Kasumi-1 (cell line): Measurements from ENCODE around the gene EML4.

Experiments
- DNase-seq, 2 experiments: peaks; one replicate each; lab custom pipeline; 2025; lab: John Stamatoyannopoulos, UW

Gene EML4

DNA sequence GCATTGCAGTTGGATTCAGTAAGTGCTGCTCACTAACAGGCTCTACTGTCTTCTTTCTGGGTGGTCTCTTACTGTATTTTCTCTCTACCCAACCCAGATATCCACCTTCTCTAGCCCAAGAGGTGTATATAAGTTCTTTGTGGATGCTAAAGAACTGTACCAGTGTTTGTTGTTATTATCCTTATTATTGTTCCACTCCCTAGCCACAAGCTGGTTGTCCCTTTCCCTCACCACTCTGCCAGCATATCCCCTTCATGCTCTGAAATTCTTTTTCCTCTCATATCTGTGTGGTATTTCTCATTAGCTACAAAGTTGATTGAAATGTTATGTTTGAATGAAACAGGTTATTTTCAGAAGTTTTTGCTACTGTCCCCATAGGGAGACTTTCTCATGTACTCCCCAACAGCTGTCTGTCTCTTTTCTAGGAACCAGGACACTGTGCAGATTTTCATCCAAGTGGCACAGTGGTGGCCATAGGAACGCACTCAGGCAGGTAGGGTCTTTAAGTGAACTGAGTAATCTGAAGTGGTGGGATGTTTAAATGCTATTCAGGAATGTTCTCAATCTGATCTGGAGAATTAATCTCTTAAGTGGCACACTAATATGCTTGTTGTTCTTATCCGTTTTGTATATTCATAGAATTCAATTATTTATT is 135.0 kb downstream of the EML4 start:
- no peak for DNase-seq

GRCh38 chr2:42307180-42307579 is 138.0 kb downstream of the EML4 start:
- DNase-seq, result no peak

DNA sequence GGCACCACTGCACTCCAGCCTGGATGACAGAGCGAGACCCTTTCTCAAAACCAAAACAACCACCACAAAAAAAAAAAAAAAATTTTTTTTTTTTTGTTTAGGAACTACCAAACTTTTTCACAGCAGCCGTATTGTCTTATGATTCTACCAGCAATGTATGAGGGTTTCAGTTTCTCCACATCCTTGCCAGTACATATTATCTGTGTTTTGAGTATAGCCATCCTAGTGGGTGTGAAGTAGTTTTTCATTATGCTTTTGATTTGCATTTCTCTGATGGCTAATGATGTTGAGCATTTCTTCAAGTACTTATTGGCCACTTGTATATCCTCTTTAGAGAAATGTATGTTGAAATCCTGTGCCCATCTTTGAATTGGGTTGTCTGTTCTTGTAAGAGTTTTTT is 140.2 kb downstream of the EML4 start:
- no peak for DNase-seq

- DNase-seq, result no peak
Observed at GRCh38 chr2:42310007-42310515, 140.9 kb downstream of the EML4 start.

DNA sequence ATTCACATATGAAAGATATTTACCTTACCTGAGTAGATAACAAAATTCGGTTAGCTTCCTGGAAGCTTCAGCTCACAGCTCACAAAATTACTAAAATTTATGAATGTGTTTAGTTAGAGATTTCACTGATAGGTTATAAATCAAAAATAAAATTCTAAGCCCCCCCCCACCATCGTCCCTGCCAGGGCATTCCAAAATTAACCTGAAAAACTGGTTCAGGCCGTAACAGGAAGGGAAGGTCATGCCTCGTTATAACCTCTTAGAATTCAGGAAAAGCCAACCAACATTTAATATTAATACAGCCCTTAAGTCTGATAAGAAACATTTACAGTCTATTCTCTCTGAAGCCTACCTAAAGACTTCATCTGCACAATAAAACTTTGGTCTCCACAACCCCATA is 143.0 kb downstream of the EML4 start:
- no peak for DNase-seq

GRCh38 chr2:42314892-42315468 is 145.8 kb downstream of the EML4 start:
- DNase-seq, result peak; percentile 9 to 23

GRCh38 chr2:42315844-42316470 is 146.8 kb downstream of the EML4 start:
- DNase-seq, result no peak

GRCh38 chr2:42316910-42317309 is 147.8 kb downstream of the EML4 start:
- no peak for DNase-seq

DNA sequence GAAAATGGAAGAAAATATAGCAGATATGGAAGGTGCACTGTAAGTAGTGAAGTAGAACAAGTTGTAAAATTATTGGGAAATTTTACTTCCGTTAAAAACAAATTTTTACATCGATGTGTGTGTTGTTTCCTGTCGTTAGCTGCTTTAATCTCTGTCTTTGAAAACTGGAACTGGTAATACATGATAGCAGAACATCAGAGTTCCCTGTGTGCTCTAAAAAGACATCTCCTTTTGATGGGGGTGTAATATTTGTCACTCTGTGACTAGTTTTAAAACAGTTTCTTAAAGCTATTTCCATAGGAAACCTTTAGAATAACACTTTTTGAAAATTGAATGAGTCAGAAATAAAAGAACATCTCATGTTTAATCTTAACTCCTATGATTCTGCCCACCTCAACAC is 148.3 kb downstream of the EML4 start:
- DNase-seq, result no peak

DNA sequence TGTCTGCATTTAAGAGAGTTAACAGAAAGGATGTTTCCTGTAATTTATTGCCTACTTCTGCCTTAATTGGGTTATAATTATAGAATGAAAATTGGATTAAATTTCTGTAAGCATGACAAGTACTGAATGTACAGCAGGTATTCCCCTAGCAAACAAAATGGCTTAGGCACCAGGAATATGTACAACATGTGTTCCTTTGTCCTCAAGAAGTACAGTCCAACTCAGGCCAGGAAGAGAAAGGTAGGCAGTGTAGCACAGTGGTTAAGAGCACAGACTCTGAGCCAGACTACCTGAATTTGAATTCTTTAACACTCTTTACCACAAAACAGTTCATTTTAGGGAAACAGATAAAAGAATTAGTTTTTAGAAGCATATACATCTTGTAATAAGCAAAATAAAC is 148.8 kb downstream of the EML4 start:
- no peak for DNase-seq

DNA sequence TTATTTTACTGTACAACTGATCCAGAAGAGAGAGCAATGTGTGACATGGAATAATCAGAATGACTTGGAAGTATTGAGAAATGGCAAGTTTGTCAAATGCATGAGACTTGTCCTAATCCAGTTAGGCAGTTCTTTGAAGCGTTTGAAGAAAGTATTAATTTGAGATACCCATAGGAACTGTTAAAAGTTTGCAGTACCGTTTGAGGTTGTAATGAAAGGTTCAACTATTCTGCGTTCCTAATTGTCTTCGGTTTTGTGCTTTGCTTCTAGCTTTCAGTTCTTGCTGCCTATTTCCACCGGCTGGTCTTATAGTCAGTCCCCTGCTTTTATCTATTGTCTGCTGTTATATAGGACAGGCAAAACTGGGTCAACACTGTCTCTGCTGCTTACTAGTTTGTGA is 150.1 kb downstream of the EML4 start:
- no peak for DNase-seq

DNA sequence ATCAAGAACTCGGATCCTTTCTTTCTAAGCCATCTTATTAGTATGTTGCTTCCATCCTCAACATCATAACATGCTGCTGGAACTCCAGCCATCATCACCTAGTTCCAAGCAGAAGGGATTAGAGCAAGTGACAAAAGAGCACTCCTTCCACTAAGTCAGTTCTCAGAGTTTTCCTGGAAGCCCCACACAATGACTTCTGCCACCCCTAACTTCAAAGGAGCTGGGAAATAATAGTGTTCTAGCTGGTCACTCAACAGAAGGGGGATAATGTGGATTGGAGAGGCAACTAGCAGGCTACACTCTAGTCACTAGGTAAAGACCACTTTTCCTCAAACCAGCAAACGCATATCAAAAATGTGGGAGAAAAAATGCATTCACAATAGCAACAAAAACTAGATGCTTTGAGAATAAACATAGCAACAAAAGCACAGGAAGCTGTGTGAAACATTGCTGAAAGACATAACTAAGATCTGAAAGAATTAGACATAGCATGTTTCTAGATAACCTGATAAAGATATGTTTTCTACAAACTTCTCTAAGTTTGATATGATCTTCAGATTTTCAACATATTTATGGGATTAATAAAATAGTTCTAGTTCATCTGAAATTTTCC is 152.4 kb downstream of the EML4 start:
- no peak for DNase-seq

GRCh38 chr2:42324244-42324643 is 155.1 kb downstream of the EML4 start:
- DNase-seq, result no peak

GRCh38 chr2:42324949-42325348 is 155.8 kb downstream of the EML4 start:
- no peak for DNase-seq

DNA sequence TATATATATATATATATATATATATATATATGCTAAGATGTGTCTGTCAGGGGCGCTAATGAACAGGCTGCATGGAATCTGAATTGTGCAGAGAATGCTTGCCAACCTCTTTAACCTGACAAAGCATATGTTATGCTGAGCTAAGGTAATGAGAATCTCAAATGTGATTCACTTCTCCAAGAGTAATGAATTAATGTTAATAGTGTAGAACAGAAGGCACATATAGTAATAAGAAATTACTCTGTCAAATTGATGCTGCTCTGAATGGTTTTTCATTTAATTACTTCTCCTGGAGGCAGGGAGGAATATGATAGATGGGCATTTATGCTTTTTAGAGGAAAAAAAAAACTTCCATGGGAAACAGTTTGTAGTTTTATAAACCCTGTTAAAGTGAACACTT is 156.5 kb downstream of the EML4 start:
- DNase-seq, result no peak

DNA sequence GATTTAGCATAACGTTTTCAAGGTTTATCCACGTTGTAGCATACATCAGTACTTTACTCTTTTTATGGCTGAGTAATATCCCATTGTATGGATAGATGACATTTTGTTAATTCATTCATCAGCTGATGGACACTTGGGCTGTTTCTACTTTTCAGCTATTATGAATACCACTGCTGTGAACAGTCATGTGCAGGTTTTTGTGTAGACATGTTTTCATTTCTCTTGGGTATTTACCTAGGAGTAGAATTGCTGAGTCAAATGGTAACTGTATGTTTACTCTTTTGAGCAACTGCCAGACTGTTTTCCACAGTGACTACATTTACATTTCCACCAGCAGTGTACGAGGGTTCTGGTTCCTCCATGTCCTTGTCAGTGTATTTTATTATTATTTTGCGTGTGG is 158.0 kb downstream of the EML4 start:
- no peak for DNase-seq

DNA sequence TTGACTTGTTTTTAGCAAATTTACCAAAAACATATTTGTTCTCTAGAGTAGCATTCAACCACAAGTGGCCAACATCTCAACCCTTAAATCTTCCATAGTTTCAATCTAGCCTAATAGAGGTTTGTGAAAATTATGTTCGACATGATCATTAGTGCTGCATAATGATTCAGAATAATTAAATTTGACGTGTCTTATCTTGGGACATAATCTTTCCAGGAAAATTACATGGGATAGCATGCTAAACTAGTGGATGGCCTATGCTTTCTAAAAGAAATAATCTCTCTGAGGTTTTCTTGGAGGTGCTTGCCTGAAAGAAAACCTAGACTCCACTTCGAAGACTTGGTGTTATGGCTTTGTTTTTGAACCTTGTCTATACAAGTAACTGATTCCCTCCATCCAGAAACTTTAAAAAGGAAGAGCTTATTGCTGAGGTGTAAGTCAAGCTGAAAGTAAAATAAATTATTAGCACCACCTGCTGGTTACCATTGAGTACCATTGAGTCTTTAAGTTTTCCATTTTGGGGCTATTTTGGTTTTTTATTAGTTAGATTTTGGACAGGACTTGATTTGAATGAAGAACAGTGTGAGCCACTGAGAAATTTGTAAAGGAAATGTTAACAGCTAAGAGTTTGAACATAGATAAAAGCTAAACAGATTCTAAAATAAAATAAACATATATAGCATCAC is 159.1 kb downstream of the EML4 start:
- peak; percentile 56 to 69 for DNase-seq

DNA sequence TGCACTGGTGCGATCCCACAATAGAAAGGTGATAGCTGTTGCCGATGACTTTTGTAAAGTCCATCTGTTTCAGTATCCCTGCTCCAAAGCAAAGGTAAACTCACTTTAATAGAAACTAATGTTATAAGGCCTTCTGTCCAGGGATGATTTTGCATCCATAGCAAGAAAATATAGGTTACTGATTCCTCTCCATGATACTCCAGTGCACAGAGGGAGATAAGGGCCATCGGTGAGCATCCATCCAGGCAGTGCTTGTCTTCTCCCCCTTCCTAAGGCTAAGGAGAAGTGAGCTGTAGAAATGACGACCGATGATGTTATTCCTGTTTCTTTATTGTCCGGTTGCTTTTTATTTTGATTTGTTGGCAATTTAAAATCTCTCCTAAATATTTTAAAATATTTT is 159.8 kb downstream of the EML4 start:
- DNase-seq, result no peak

DNA sequence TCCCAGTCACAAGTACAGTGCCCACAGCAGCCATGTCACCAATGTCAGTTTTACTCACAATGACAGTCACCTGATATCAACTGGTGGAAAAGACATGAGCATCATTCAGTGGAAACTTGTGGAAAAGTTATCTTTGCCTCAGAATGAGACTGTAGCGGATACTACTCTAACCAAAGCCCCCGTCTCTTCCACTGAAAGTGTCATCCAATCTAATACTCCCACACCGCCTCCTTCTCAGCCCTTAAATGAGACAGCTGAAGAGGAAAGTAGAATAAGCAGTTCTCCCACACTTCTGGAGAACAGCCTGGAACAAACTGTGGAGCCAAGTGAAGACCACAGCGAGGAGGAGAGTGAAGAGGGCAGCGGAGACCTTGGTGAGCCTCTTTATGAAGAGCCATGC is 160.6 kb downstream of the EML4 start:
- DNase-seq, result no peak

DNA sequence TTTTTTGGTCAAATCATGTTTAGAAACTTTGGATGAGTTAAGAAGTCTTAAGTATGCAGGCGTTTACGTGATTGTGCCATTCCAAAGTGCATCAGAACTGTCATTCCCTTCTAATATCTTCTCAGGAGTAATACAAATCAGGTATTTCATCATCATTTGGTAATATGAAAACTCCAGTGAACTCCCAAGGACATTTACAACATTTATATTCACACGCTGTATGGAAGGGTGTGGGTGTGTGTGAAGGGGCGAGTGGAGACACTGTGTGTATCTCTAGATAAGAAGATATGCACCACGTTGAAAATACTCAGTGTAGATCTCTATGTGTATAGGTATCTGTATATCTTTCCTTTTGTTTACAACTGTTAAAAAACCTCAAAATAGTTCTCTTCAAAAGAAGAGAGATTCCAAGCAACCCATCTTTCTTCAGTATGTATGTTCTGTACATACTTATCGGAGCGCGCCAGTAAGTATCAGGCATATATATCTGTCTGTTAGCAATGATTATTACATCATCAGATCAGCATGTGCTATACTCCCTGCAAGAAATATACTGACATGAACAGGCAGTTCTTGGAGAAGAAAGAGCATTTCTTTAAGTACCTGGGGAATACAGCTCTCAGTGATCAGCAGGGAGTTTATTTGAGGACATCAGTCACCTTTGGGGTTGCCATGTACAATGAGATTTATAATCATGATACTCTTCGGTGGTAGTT is 162.6 kb downstream of the EML4 start:
- no peak for DNase-seq

DNA sequence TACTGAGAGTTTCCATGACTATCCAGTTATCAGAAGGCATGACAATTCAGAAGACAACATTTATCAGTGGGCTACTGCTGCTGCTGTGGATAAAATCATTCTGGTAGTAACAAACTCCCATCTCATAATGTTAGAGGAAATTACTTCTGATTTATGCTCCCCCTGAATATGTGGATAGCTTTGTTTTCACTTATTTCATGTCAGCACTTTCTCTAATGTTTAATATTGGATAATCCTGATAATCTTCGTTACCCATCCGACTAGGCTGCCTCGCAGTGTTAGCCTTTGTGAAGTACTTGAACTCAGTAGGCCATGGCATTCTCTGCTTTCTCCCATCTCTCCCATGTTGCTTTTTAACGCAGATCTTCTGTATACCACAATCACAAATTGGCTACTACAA is 163.4 kb downstream of the EML4 start:
- DNase-seq, result no peak

DNA sequence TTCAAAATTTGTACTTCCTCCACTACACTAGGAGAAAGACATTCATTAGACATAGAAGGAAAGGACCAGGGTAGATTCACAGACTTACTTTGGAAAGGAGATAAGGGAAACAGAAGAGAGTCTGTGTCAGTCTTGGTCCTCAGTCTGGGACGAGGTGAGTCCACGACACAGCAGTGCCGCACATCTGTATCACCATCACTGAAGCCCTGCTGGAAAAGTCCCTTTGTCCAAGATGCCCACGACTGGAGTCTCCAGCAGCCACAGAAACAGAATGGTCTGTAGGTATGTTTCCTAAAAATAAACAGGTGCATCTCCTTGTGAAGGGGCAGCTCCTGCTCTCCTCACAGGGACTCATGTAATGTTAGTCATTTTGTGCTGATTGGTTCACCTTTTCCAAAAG is 164.4 kb downstream of the EML4 start:
- no peak for DNase-seq
